Activated T-cell treated with anti-CD3 and anti-CD28 coated beads, Interleukin-2, amount 50 U/mL, for 72 hours (primary cell): ENCODE results near the gene ZFAND6. TPM values are rescaled to one million over a fixed set of nuclear protein-coding genes. Genes with fewer than 3 reads are reported as not detected.
A peak's percentile ranks its signal among the peaks of the same experiment; 100 is the strongest.
"Not testable (repeated sequence)": the region's sequence is repeated elsewhere in the genome, so short reads cannot be mapped to it uniquely, and the experiment has no call there.

Experiments used
- ATAC-seq, 2 donors: fragments of 150-1000 bp; cut with Tn5 transposase; replicated peaks in 1 of 2; 2 replicates each; pipeline ENCODE4 v1.10.0; 2021; ENCODE audit warnings: moderate library complexity in 2 of 2, mild to moderate bottlenecking in 1 of 2
- DNase-seq, 2 donors: peaks; one replicate each; pipeline ENCODE4 v3.0.0; 2021 to 2022; ENCODE audit warnings: mixed read lengths in 1 of 2
- H3K27ac Mint-ChIP-seq: one replicate; pipeline ENCODE4 v1.8.0; 2022; ENCODE audit warnings: mild to moderate bottlenecking, moderate library complexity, mixed read lengths
- H3K27me3 Mint-ChIP-seq: one replicate; pipeline ENCODE4 v1.8.0; 2022; ENCODE audit warnings: low read depth, mixed read lengths
- H3K36me3 Mint-ChIP-seq, 2 donors: one replicate each; pipeline ENCODE4 v1.8.0; 2022; ENCODE audit warnings: mixed read lengths in 2 of 2, mild to moderate bottlenecking in 1 of 2; ENCODE audit not compliant: insufficient read depth in 2 of 2
- H3K4me1 Mint-ChIP-seq: one replicate; pipeline ENCODE4 v1.8.0; 2022; ENCODE audit warnings: low read depth, mixed read lengths
- H3K4me3 Mint-ChIP-seq, 2 donors: one replicate each; pipeline ENCODE4 v1.8.0; 2022; ENCODE audit warnings: mild to moderate bottlenecking in 2 of 2, mixed read lengths in 2 of 2, moderate library complexity in 2 of 2
- H3K9me3 Mint-ChIP-seq, 2 donors: one replicate each; pipeline ENCODE4 v1.8.0; 2022; ENCODE audit warnings: mixed read lengths in 2 of 2
- total RNA-seq, 2 donors: library from RNA; stranded (reverse); gene quantifications; one replicate each; pipeline ENCODE4 v1.2.3, GENCODE V29; 2022

Gene ZFAND6
- total RNA-seq, 2 donors from 2014 or later: 43.9 to 44.1 TPM

DNA sequence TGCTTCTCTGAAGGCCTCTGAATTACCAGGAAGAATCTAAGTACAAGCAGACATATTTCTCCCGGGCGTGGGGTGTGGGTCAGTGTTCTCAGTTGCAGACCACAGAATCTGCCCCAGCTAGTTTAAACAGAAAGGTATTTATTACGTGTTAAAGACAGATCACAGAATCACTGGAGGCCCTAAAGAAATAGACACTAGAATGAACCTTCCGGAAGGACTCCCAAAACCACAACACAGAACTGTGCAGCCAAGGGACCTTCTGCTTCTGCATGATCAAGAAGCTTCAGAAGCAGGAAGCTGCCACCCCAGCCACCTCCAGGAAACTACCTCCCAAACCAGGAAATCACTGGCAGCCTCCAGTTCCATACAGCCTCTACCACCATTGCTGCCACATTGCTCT is 32.7 kb upstream of the ZFAND6 start:
- Mint-ChIP-seq H3K4me1 (peaks cover 18% of the 10 kb centered on the region), H3K9me3 (peaks cover 3 to 7% of the 10 kb centered on the region in 2 donors), H3K36me3 (no peaks in the 10 kb centered on the region), H3K27ac (no peak overlapping the region), H3K4me3 (no peak overlapping the region), H3K27me3 (peaks cover 13% of the 10 kb centered on the region)
- ATAC-seq: no peak
- no peak for DNase-seq

DNA sequence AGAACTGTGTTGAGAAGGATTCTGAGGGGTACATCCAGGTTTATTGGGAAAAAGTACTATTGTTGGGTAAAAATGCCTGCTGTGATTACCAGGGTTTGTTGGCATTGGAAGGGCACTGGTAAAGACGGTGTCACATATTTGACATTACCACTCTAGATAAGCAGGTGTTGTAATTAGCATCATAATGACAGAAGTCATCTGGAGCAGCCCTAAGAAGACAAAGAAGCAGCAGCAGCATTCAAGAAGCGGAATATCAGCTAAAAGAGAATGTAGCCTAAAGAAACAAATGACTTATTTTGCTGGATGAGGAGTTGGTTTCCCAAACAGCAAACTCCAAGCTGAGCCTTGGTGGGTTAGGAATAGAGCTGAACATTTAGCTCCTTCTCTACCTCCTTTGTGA is 30.5 kb upstream of the ZFAND6 start:
- no peak overlapping the region for H3K4me3 Mint-ChIP-seq
- no peaks in the 10 kb centered on the region for H3K27me3 Mint-ChIP-seq
- peaks cover 0 to 2% of the 10 kb centered on the region in 2 donors for H3K9me3 Mint-ChIP-seq
- no peak for ATAC-seq
- H3K4me1 Mint-ChIP-seq: peaks cover 26% of the 10 kb centered on the region
- no peak overlapping the region for H3K27ac Mint-ChIP-seq
- no peaks in the 10 kb centered on the region for H3K36me3 Mint-ChIP-seq
- DNase-seq: no peak

DNA sequence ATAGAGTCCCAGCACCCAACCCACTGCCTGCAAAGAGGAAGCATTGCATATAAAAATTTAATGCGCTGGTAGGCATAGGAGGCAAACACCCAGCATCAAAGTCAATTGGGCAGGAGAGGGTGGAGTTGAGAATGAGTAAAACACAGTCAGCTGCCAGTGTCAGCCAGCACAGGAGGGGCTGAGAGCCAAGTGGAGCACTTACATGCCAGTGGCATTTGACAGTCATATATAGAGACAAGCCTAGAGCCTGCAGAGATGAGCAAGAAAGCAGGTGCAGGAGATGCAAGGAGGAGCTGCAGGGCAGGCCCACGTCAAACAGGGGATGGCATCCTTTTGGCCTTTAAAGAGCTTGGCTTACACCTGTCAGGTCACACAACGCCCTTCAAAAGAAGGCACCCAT is 27.6 kb upstream of the ZFAND6 start:
- H3K27me3 Mint-ChIP-seq: no peaks in the 10 kb centered on the region
- peak; percentile 33 to 34 for DNase-seq
- H3K36me3 Mint-ChIP-seq: no peaks in the 10 kb centered on the region
- no peak overlapping the region for H3K27ac Mint-ChIP-seq
- H3K4me1 Mint-ChIP-seq: peaks cover 26% of the 10 kb centered on the region
- peaks cover 0 to 2% of the 10 kb centered on the region in 2 donors for H3K9me3 Mint-ChIP-seq
- peak; percentile 81 to 82 for ATAC-seq
- H3K4me3 Mint-ChIP-seq: peak overlapping the region; percentile 23 to 41

DNA sequence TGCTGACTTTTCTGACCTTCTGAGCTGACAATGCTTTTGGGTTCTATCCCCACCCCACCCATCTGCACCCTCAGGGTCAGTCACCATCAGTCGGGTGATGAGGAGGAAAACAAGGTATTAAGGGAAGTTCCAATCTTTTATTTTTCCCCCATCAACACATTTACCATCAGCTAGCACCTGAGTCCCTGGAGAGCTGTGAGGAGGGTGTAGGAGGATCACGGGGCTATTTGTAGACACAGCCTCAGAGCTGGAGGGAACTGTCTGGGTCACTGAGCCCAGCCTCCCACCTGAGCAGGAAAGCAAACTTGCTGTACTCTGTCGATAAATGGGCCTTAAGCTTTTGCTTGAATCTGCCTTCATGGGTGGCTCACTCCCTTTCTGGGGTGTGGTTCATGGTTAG is 24.8 kb upstream of the ZFAND6 start:
- no peak overlapping the region for H3K27ac Mint-ChIP-seq
- ATAC-seq (no peak), DNase-seq (no peak)
- H3K9me3 Mint-ChIP-seq: peaks cover 0 to 2% of the 10 kb centered on the region in 2 donors
- H3K27me3 Mint-ChIP-seq: no peaks in the 10 kb centered on the region
- peaks cover 26% of the 10 kb centered on the region for H3K4me1 Mint-ChIP-seq
- no peak overlapping the region for H3K4me3 Mint-ChIP-seq
- H3K36me3 Mint-ChIP-seq: no peaks in the 10 kb centered on the region

DNA sequence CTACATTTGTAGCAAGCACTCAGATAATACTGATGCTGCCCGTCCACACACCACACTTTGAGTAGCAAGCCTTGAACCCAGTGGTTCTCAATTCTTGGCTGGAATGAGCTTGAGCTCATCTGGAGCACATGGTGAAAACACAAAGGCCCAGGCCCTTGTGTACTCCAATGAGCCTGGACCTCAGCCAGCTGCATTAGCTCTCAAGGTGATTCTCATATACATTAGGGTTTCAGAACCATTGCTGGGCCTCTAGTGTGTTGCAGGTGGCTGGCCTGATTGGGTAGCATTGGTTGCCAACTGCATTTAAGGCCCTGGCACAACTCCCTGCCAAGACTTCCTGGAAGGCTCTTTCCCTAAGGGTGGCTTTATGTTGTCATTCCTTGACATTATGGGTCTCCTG is 23.4 kb upstream of the ZFAND6 start:
- ATAC-seq (no peak), DNase-seq (no peak)
- Mint-ChIP-seq H3K4me3 (no peak overlapping the region), H3K4me1 (peaks cover 26% of the 10 kb centered on the region), H3K9me3 (no peaks in the 10 kb centered on the region), H3K27ac (no peak overlapping the region), H3K36me3 (no peaks in the 10 kb centered on the region), H3K27me3 (no peaks in the 10 kb centered on the region)

DNA sequence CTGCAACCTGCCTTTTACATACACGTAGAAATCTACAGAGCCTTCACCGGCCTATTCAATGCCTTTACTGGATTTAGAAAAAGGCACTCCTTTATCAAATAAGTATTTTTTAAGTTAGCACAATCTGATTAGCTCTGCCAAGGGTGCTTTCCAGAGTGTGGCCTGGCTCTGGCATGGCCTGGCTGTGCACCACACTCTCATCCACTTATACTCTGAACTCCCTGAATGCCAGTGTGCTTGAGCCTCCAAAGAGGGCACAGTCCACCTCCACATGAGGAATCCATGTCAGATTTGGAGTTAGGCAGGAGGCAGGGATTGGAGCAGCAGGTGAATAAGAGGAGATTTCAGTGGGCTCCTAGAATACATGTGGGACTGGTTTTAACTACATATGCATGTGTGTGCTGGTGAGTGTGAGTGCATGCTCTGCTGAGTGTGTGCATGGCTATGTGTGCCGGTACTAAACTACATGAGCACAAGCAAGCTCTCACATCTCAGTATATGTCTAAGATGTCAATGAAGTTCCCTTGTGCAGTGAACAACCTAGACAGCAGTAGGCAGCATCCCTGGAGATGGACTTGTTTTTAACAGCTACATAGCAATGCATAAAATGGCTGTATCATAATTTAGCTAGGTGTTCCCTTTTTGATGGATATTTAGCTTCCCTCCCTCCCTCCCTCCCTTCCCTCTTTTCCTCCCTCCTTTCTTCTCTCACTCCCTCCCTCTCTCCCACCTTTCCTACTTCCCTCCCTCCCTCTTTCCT is 17.8 kb upstream of the ZFAND6 start:
- Mint-ChIP-seq H3K36me3 (no peaks in the 10 kb centered on the region), H3K27me3 (no peaks in the 10 kb centered on the region), H3K4me3 (no peak overlapping the region), H3K27ac (no peak overlapping the region), H3K4me1 (no peaks in the 10 kb centered on the region), H3K9me3 (no peaks in the 10 kb centered on the region)
- DNase-seq (no peak), ATAC-seq (no peak)

DNA sequence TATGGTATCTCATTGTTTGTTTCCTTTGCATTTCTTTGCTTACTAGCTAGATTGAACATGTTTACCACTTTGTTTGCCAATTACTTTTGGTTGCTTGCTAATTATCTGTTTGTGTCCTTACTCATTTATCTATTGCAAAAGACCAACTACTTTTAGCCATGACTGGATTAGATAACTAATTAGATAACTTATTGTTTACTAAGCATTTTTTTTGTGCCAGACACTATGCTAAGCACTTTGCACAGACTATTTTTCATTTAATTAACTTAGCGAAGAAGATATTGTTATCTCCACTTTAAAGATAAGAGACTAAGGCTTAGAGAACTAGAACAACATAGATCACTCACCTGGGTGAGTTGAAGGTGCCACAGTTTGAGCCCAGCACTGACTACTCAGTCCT is 16.9 kb upstream of the ZFAND6 start:
- no peaks in the 10 kb centered on the region for H3K4me1 Mint-ChIP-seq
- no peak for DNase-seq
- H3K4me3 Mint-ChIP-seq: no peak overlapping the region
- H3K9me3 Mint-ChIP-seq: no peaks in the 10 kb centered on the region
- no peak for ATAC-seq
- no peaks in the 10 kb centered on the region for H3K27me3 Mint-ChIP-seq
- H3K36me3 Mint-ChIP-seq: no peaks in the 10 kb centered on the region
- no peak overlapping the region for H3K27ac Mint-ChIP-seq

DNA sequence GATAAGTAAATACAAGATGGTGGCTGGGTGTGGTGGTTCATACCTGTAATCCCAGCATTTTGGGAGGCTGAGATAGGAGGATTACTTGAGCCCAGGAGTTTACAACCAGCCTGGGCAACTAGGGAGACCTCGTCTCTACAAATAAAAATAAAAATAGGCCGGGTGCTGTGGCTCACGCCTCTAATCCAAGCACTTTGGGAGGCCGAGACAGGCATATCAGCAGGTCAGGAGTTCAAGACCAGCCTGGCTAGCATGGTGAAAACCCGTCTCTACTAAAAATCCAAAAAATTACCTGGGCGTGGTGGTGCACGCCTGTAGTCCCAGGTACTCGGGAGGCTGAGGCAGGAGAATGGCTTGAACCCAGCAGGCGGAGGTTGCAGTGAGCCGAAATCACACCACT is 14.3 kb upstream of the ZFAND6 start:
- H3K4me3 Mint-ChIP-seq, ATAC-seq, H3K4me1 Mint-ChIP-seq, H3K27me3 Mint-ChIP-seq, DNase-seq, H3K36me3 Mint-ChIP-seq, H3K27ac Mint-ChIP-seq, H3K9me3 Mint-ChIP-seq: not testable (repeated sequence)

DNA sequence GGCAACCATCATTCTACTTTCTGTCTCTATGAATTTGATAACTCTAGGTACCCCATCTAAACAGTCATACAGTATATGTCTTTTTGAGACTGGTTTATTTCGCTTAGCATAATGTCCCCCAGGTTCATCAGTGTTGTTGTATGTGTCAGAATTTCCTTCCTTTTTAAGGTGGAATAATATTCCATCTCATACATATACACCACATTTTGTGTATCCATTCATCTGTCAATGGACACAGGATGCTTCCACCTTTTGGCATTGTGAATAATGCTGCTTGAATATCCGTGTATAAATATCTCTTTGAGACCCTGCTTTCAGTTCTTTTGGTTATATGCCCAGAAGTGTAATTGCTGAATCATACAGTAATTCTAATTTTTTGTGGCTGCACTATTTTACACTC is 10.4 kb upstream of the ZFAND6 start:
- ATAC-seq (no peak), DNase-seq (no peak)
- no peaks in the 10 kb centered on the region for H3K36me3 Mint-ChIP-seq
- no peaks in the 10 kb centered on the region for H3K27me3 Mint-ChIP-seq
- H3K27ac Mint-ChIP-seq: no peak overlapping the region
- no peak overlapping the region for H3K4me3 Mint-ChIP-seq
- H3K4me1 Mint-ChIP-seq: no peaks in the 10 kb centered on the region
- no peaks in the 10 kb centered on the region for H3K9me3 Mint-ChIP-seq

DNA sequence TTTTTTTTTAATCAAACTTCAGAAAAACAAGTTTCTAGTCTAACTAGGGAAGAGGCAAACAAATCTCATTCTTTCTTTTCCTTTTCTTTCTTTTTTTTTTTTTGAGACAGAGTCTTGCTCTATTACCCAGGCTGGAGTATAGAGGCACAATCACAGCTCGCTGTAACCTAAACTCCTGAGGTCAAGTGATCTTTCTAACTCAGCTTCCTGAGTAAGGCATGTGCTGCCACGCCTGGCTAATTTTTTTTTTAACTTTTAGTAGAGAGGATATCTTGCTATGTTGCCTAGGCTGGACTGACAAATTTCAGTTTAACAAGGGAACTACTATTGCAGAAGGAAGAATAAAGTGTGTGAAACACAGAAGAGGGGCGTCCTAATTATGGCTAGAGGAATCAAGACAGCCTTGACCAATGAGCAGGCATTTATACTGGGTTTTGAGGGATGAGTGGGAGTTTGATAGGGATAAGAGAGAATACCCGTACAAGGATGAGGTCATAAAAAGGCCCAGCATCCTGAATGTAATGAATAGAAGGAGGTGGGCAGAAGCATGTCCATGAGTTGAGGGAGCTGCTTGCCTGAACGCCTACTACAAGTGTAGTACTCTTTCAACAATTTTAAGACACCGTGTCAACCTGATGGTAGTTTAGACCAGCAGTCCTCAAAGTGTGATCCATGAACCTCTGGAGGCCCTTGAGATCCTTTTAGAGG is 6.7 kb upstream of the ZFAND6 start:
- no peaks in the 10 kb centered on the region for H3K36me3 Mint-ChIP-seq
- no peak for ATAC-seq
- H3K9me3 Mint-ChIP-seq: no peaks in the 10 kb centered on the region
- no peaks in the 10 kb centered on the region for H3K27me3 Mint-ChIP-seq
- H3K4me3 Mint-ChIP-seq: no peak overlapping the region
- H3K27ac Mint-ChIP-seq: no peak overlapping the region
- DNase-seq: no peak
- peaks cover 18% of the 10 kb centered on the region for H3K4me1 Mint-ChIP-seq

DNA sequence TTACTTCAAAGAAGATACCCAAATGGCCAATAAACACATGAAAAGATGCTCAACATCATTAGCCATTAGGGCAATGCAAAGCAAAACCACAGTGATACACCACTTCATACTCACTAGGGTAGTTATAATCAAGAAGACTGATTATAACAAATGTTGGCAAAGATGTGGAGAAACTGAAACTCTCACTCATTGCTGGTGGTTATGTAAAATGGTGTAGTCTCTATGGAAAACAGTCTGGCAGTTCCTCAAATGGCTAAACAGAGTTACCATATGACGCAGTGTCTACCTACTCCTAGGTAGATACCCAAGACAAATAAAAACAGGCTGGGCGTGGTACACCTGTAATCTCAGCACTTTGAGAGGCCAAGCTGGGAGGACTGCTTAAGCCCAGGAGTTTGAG is 3.5 kb upstream of the ZFAND6 start:
- Mint-ChIP-seq H3K27ac (no peak overlapping the region), H3K4me3 (no peak overlapping the region), H3K27me3 (peaks cover 6% of the 10 kb centered on the region), H3K4me1 (peaks cover 32% of the 10 kb centered on the region), H3K9me3 (no peaks in the 10 kb centered on the region), H3K36me3 (peaks cover 0 to 3% of the 10 kb centered on the region in 2 donors)
- no peak for ATAC-seq
- DNase-seq: no peak

DNA sequence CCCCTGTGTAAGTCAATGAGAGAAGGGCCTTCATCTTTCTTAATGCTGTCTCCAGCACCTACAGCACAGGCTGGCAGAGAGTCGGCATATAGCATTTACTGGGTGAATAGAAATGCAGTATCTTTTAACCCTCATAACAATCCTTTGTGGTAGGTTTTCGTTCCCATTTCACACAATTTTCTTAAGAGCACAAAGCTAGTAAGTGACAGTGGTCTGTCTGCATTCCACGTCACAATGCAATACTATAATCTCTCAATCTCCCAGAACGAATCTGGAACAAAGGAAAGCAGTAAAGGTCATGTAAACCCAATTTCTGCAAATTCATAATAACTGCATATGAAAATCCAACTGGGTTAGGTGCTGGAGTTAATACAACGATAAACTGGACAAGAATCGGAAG is 1.4 kb upstream of the ZFAND6 start:
- Mint-ChIP-seq H3K4me3 (peak overlapping the region; percentile 70 to 83), H3K27me3 (peaks cover 6% of the 10 kb centered on the region), H3K27ac (peak overlapping the region; percentile 71), H3K36me3 (peaks cover 0 to 3% of the 10 kb centered on the region in 2 donors), H3K9me3 (no peaks in the 10 kb centered on the region), H3K4me1 (peaks cover 53% of the 10 kb centered on the region)
- no peak for DNase-seq
- ATAC-seq: no peak

DNA sequence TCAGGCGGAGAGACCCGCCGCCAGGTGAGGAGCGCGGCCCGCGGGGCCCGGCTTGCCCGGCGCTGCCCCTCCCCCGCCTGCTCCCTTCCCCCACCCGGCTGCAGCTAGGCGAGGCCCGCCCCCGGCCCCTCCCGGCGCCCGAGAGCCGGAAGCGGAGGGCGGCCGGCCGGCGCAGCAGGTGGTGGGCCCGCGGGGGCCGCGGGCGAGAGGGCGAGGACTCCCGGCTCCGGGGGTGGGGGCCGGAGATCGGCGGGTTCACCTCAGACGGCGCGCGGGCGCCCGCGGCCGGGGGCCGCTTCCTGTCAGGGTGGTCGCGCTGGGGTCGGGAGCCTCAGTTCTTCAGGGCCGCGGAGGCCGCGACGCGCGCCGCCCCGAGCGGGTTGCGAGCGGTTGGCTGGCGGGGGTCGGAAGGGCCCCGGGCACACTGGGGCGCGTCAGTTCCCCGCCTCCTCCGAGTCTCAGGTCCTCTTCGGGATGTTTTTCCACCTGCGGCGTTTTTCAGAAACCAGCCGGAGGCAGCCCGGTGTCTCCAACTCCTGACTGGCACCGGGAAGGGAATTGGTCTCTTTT is 395 bp downstream of the ZFAND6 start:
- Mint-ChIP-seq H3K27me3 (peaks cover 6% of the 10 kb centered on the region), H3K27ac (peak overlapping the region; percentile 99), H3K36me3 (peaks cover 0 to 3% of the 10 kb centered on the region in 2 donors), H3K4me1 (peaks cover 55% of the 10 kb centered on the region), H3K4me3 (peak overlapping the region; percentile 93 to 95), H3K9me3 (no peaks in the 10 kb centered on the region)
- peak; percentile 74 for ATAC-seq
- DNase-seq: peak; percentile 67 to 82
